B cell (primary cell): Measurements from ENCODE around the gene EVI5L.

ENCODE experiments used
- CTCF ChIP-seq: fragments of 200-600 bp; IDR thresholded peaks from one replicate; pipeline ENCODE4 v1.8.0; 2022; ENCODE audit warnings: antibody characterized with exemption, mild to moderate bottlenecking
- EZH2 ChIP-seq: IDR thresholded peaks from 2 replicates; pipeline ENCODE4 v1.6.1; 2012; ENCODE audit warnings: borderline replicate concordance, low read depth, mild to moderate bottlenecking, moderate library complexity, low read length; ENCODE audit not compliant: insufficient read depth, poor library complexity, severe bottlenecking

- TF ChIP-seq CTCF (no peak), EZH2 (no peak)
These were observed 45.2 kb upstream of the EVI5L start for GRCh38 chr19:7784856-7785255.
